Thyroid gland (tissue), 4 donors: ENCODE results near the gene FKBP14. TPM values are rescaled to one million over a fixed set of nuclear protein-coding genes. Genes with fewer than 3 reads are reported as not detected.

Source experiments
- DNase-seq, 2 donors: peaks; one replicate each; pipeline ENCODE4 v3.0.0-alpha.2; 2019
- H3K27ac ChIP-seq, 3 donors: fragments of 200-600 bp; sonication (generic); 1 replicate in 2 of 3; 2 replicates in 1 of 3; pipeline ENCODE4 v1.5.1; 2016 to 2019; ENCODE audit warnings: mild to moderate bottlenecking in 1 of 3, moderate library complexity in 1 of 3
- H3K27me3 ChIP-seq: fragments of 200-600 bp; sonication (generic); one replicate; pipeline ENCODE4 v1.5.1; 2019
- H3K36me3 ChIP-seq, 2 donors: fragments of 200-600 bp; sonication (generic); one replicate each; pipeline ENCODE4 v1.5.1; 2016 to 2019
- H3K4me1 ChIP-seq, 2 donors: fragments of 200-600 bp; sonication (generic); one replicate each; pipeline ENCODE4 v1.5.1; 2017 to 2019
- H3K4me3 ChIP-seq, 3 donors: fragments of 200-600 bp; sonication (generic); replicated peaks in 1 of 3; 1 replicate in 2 of 3; 2 replicates in 1 of 3; pipeline ENCODE4 v1.5.1; 2016; ENCODE audit warnings: mild to moderate bottlenecking in 1 of 3
- H3K9me3 ChIP-seq: fragments of 200-600 bp; sonication (generic); one replicate; pipeline ENCODE4 v1.5.1; 2017
- CTCF ChIP-seq, 6 experiments: fragments of 200-600 bp in 3 of 6; fragments of 450-650 bp in 3 of 6; sonication (generic) in 3 of 6; IDR thresholded peaks; one replicate each; pipeline ENCODE4 v1.5.1; 2016 to 2019; ENCODE audit warnings: antibody characterized with exemption in 6 of 6, mild to moderate bottlenecking in 2 of 6, inconsistent platforms in 1 of 6, moderate library complexity in 1 of 6
- POLR2A ChIP-seq, 2 donors: fragments of 450-650 bp; IDR thresholded peaks; one replicate each; pipeline ENCODE4 v1.6.1; 2017; ENCODE audit warnings: antibody characterized with exemption in 2 of 2, mild to moderate bottlenecking in 2 of 2, moderate library complexity in 1 of 2
- WGBS, 2 donors: methylation state at CpG; one replicate each; pipeline ENCODE4 v1.1.5; 2017; 5-methylcytosine and 5-hydroxymethylcytosine counted together
- intact Hi-C: fragments of 100-400 bp; cut with DNase I; formaldehyde crosslinking; loops from one replicate; pipeline ENCODE4 v1.15.1; 2023
- total RNA-seq, 4 donors: library from RNA; depleted of rRNA; stranded (reverse); fragments of >200 nt; gene quantifications; one replicate each; pipeline ENCODE4 v1.2.3, GENCODE V29; 2016

The FKBP14 gene
- total RNA-seq, 4 donors from 2014 or later = 5.2 to 11.7 (median 6.6) TPM

- no peaks in the 10 kb centered on the region for H3K9me3 ChIP-seq
- DNase-seq = peak; percentile 83 to 87
- peaks cover 23 to 35% of the 10 kb centered on the region in 2 donors for H3K4me1 ChIP-seq
- no CpG with 5 or more reads among the region's 70 CpGs for WGBS, 2 donors
- no peaks in the 10 kb centered on the region for H3K36me3 ChIP-seq
- intact Hi-C loops = loop anchor here (10.0 kb wide), 1 partner anchor 107 kb away; the partner anchor contains the start of gene MTURN
- TF ChIP-seq CTCF (IDR thresholded peaks at IDR 0.05) (no peak), POLR2A (IDR thresholded peaks at IDR 0.05) (peak in 1 of 2 donors; percentile 8)
- peak within 1 kb of the TSS; percentile 40 to 96 (median 92) for H3K27ac ChIP-seq
- no peaks in the 10 kb centered on the region for H3K27me3 ChIP-seq
- H3K4me3 ChIP-seq = peak within 1 kb of the TSS; percentile 71 to 89 (median 72)
Measured at GRCh38 chr7:30028216-30028748, 1.8 kb upstream of the FKBP14 start, which contains the start of gene PLEKHA8. Gene PLEKHA8 (plus strand): TSS chr7:30028412. CDS start chr7:30028763, 351 bp downstream.

- Histone ChIP-seq H3K27ac (peak overlapping the region in 2 of 3 donors; percentile 92 to 96), H3K4me3 (peak overlapping the region in 2 of 3 donors; percentile 14 to 89), H3K9me3 (no peaks in the 10 kb centered on the region), H3K27me3 (no peaks in the 10 kb centered on the region), H3K36me3 (no peaks in the 10 kb centered on the region), H3K4me1 (peaks cover 23 to 32% of the 10 kb centered on the region in 2 donors)
- intact Hi-C loops = loop anchor here (10.0 kb wide), 1 partner anchor 107 kb away; the partner anchor contains the start of gene MTURN
- TF ChIP-seq CTCF (IDR thresholded peaks at IDR 0.05) (no peak), POLR2A (IDR thresholded peaks at IDR 0.05) (no peak)
- 6 to 9% methylated on average over 9 of the region's 9 CpGs for WGBS, 2 donors
- DNase-seq = no peak
Measured at GRCh38 chr7:30027740-30028215, 1.3 kb upstream of the FKBP14 start.

- no peak for DNase-seq
- TF ChIP-seq CTCF (IDR thresholded peaks at IDR 0.05) (no peak), POLR2A (IDR thresholded peaks at IDR 0.05) (no peak)
- 3 to 4% methylated on average over 10 of the region's 10 CpGs for WGBS, 2 donors
- intact Hi-C loops = loop anchor here (10.0 kb wide), 1 partner anchor 108 kb away; the partner anchor contains the start of gene MTURN
- peaks cover 23 to 26% of the 10 kb centered on the region in 2 donors for H3K4me1 ChIP-seq
- no peaks in the 10 kb centered on the region for H3K36me3 ChIP-seq
- H3K9me3 ChIP-seq = no peaks in the 10 kb centered on the region
- H3K27ac ChIP-seq = peak overlapping the region; percentile 19 to 71 (median 69)
- H3K27me3 ChIP-seq = no peaks in the 10 kb centered on the region
- peak overlapping the region in 2 of 3 donors; percentile 36 to 89 for H3K4me3 ChIP-seq
Measured at GRCh38 chr7:30027065-30027456, 559 bp upstream of the FKBP14 start.

- DNase-seq = no peak
- 95 to 97% methylated on average over 6 of the region's 6 CpGs for WGBS, 2 donors
Measured at GRCh38 chr7:30023524-30023923, 3.0 kb downstream of the FKBP14 start.

More at GRCh38 chr7:30023524-30023923, 3.0 kb downstream of the FKBP14 start:
- TF ChIP-seq POLR2A (IDR thresholded peaks at IDR 0.05) (no peak), CTCF (IDR thresholded peaks at IDR 0.05) (no peak)
- Histone ChIP-seq H3K36me3 (no peaks in the 10 kb centered on the region), H3K4me1 (peaks cover 16% of the 10 kb centered on the region in 2 donors), H3K4me3 (no peak overlapping the region), H3K27ac (no peak overlapping the region), H3K9me3 (no peaks in the 10 kb centered on the region), H3K27me3 (no peaks in the 10 kb centered on the region)
- intact Hi-C loops = loop anchor here (10.0 kb wide), 1 partner anchor 111 kb away; the partner anchor contains the start of gene MTURN
